ENCODE results near the gene ADAMTS17.

Gene ADAMTS17

GRCh38 chr15:100277087-100277855 lies 64.5 kb downstream of the ADAMTS17 start:
- no peak for DNase-seq (ENCODE audit: low read depth in 2 of 2, low spot score in 1 of 2)

GRCh38 chr15:100276506-100276905 lies 65.3 kb downstream of the ADAMTS17 start:
- DNase-seq (ENCODE audit: low read depth in 2 of 2, low spot score in 1 of 2), result no peak

- DNase-seq (ENCODE audit: low read depth in 2 of 2, low spot score in 1 of 2), result no peak
Observed at GRCh38 chr15:100275641-100276040, 66.1 kb downstream of the ADAMTS17 start.

GRCh38 chr15:100269831-100270230 lies 71.9 kb downstream of the ADAMTS17 start:
- DNase-seq (ENCODE audit: low read depth in 2 of 2, low spot score in 1 of 2), result no peak

- DNase-seq (ENCODE audit: low read depth in 2 of 2, low spot score in 1 of 2), result no peak
Observed at GRCh38 chr15:100266166-100266565, 75.6 kb downstream of the ADAMTS17 start.

GRCh38 chr15:100265641-100266035 lies 76.1 kb downstream of the ADAMTS17 start:
- DNase-seq (ENCODE audit: low read depth in 2 of 2, low spot score in 1 of 2), result no peak

GRCh38 chr15:100264994-100265640 lies 76.7 kb downstream of the ADAMTS17 start:
- DNase-seq (ENCODE audit: low read depth in 2 of 2, low spot score in 1 of 2), result no peak

- no peak for DNase-seq (ENCODE audit: low read depth in 2 of 2, low spot score in 1 of 2)
Observed at GRCh38 chr15:100263721-100264455, 77.9 kb downstream of the ADAMTS17 start.

- no peak for DNase-seq (ENCODE audit: low read depth in 2 of 2, low spot score in 1 of 2)
Observed at GRCh38 chr15:100263031-100263430, 78.7 kb downstream of the ADAMTS17 start.

- no peak for DNase-seq (ENCODE audit: low read depth in 2 of 2, low spot score in 1 of 2)
Observed at GRCh38 chr15:100261302-100262240, 80.2 kb downstream of the ADAMTS17 start.

GRCh38 chr15:100259266-100259665 lies 82.5 kb downstream of the ADAMTS17 start:
- no peak for DNase-seq (ENCODE audit: low read depth in 2 of 2, low spot score in 1 of 2)

- DNase-seq (ENCODE audit: low read depth in 2 of 2, low spot score in 1 of 2), result no peak
Observed at GRCh38 chr15:100256970-100257650, 84.7 kb downstream of the ADAMTS17 start.

GRCh38 chr15:100256101-100256969 lies 85.4 kb downstream of the ADAMTS17 start:
- DNase-seq (ENCODE audit: low read depth in 2 of 2, low spot score in 1 of 2), result no peak

GRCh38 chr15:100255644-100256043 lies 86.1 kb downstream of the ADAMTS17 start:
- no peak for DNase-seq (ENCODE audit: low read depth in 2 of 2, low spot score in 1 of 2)

GRCh38 chr15:100254691-100255090 lies 87.1 kb downstream of the ADAMTS17 start:
- DNase-seq (ENCODE audit: low read depth in 2 of 2, low spot score in 1 of 2), result no peak

GRCh38 chr15:100254285-100254684 lies 87.5 kb downstream of the ADAMTS17 start:
- no peak for DNase-seq (ENCODE audit: low read depth in 2 of 2, low spot score in 1 of 2)

- no peak for DNase-seq (ENCODE audit: low read depth in 2 of 2, low spot score in 1 of 2)
Observed at GRCh38 chr15:100253640-100254039, 88.1 kb downstream of the ADAMTS17 start.

- DNase-seq (ENCODE audit: low read depth in 2 of 2, low spot score in 1 of 2), result no peak
Observed at GRCh38 chr15:100252779-100253417, 88.9 kb downstream of the ADAMTS17 start.

- no peak for DNase-seq (ENCODE audit: low read depth in 2 of 2, low spot score in 1 of 2)
Observed at GRCh38 chr15:100252359-100252758, 89.4 kb downstream of the ADAMTS17 start.
